ENCODE data around the gene ST6GALNAC3.

The ST6GALNAC3 gene

GRCh38 chr1:76682138-76682537 is 607.6 kb downstream of the ST6GALNAC3 start:
- Histone ChIP-seq H3K79me2 (ENCODE audit: insufficient read depth, low read length) (no peaks in the 10 kb centered on the region), H3K27me3 (ENCODE audit: insufficient read depth, low read length, poor library complexity, severe bottlenecking) (no peaks in the 10 kb centered on the region), H3K4me2 (ENCODE audit: low read depth, low read length, poor library complexity, severe bottlenecking) (no peak overlapping the region), H4K20me1 (ENCODE audit: insufficient read depth, low read length, poor library complexity, severe bottlenecking) (no peaks in the 10 kb centered on the region), H3F3A (ENCODE audit: low read depth) (no peaks in the 10 kb centered on the region), H2AFZ (ENCODE audit: low read length) (no peak overlapping the region), H3K36me3 (ENCODE audit: insufficient read depth, low read length) (no peaks in the 10 kb centered on the region), H3K9me2 (replicated peaks; ENCODE audit: low read depth, low read length) (no peaks in the 10 kb centered on the region), H3K9me3 (ENCODE audit: insufficient read depth, low read depth, low read length) (no peaks in the 10 kb centered on the region), H3K4me3 (ENCODE audit: low read length, poor library complexity, severe bottlenecking) (no peak overlapping the region), H3K4me1 (ENCODE audit: insufficient read depth, low read length, poor library complexity, severe bottlenecking) (no peaks in the 10 kb centered on the region), H3K9ac (ENCODE audit: low read depth, low read length, poor library complexity, severe bottlenecking) (no peak overlapping the region)
- TF ChIP-seq CTCF (conservative IDR thresholded peaks at IDR 0.05; ENCODE audit: low read length) (no peak), EZH2phosphoT487 (IDR thresholded peaks at IDR 0.05; ENCODE audit: borderline replicate concordance) (no peak)

Data from Loucy (cell line).